ENCODE measurements around the gene MRPL3.
A peak's percentile ranks its signal among the peaks of the same experiment; 100 is the strongest.

MRPL3 gene

DNA sequence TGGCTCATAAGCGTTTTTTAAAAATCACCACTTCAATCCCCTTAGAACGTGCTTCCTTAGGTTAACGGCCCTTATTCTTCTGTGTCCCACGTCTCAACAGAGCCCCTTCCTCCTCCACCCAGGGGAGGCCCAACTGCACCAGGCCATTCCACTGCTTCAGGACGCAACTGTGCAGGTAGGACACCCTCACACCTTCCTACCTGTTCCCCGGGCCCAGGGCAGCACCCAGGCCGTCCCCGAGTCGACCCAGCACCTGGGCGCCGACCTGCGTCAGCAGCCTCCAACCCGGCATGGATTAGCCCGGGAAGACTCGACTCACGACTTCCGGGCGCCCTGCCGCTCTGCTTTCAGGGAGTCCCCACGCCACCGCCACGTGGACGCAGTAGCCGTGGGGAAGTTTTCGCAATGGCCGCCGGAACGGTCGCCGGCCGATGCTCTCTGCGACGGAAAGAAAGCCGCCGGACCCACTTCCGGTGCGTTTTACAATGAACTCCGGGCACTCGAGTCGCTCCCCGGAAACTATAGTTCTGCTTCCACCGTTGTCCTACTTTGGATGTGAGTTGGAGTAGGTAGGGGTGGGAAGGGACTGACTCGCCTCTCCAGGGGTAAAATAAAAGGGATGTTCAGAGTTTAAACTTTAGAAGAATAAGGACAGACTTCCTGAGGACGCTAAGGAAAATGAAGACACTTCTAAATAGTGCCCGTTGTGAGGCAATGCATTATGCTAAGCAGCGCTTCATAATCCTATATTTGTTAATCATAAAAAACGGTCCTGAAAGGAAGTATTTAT, at the start of gene MRPL3:
MRPL3 (minus strand) TSS at position 442 of the 790 bp plus-strand sequence; CDS start at position 292, 150 bp downstream.
- H3K4me1 Mint-ChIP-seq (ENCODE audit: low read depth) = peaks cover 39% of the 10 kb centered on the region
- intact Hi-C loops (cut with micrococcal nuclease) = loop anchor here (2.0 to 10.0 kb wide), 3 partner anchors 116 to 608 kb away; partner anchors contain the start of genes ASTE1, ATP2C1 and NEK11

GRCh38 chr3:131551761-131552160, 49.0 kb upstream of the MRPL3 start:
- peaks cover 4% of the 10 kb centered on the region for H3K27me3 Mint-ChIP-seq
- no peaks in the 10 kb centered on the region for H3K4me1 Mint-ChIP-seq (ENCODE audit: low read depth)
- H3K4me3 Mint-ChIP-seq = no peak overlapping the region
- intact Hi-C loops (cut with micrococcal nuclease) = no loop called here
- H3K9me3 Mint-ChIP-seq = no peaks in the 10 kb centered on the region
- H3K27ac Mint-ChIP-seq = no peak overlapping the region
- H3K36me3 Mint-ChIP-seq (ENCODE audit: low read depth) = no peaks in the 10 kb centered on the region

More for the DNA sequence above, at the start of gene MRPL3:
- no peaks in the 10 kb centered on the region for H3K9me3 Mint-ChIP-seq
- peak within 1 kb of the TSS; percentile 100 for H3K4me3 Mint-ChIP-seq
- H3K27me3 Mint-ChIP-seq = no peaks in the 10 kb centered on the region
- H3K27ac Mint-ChIP-seq = peak within 1 kb of the TSS; percentile 99
- H3K36me3 Mint-ChIP-seq (ENCODE audit: low read depth) = peaks cover 44% of the 10 kb centered on the region

DNA sequence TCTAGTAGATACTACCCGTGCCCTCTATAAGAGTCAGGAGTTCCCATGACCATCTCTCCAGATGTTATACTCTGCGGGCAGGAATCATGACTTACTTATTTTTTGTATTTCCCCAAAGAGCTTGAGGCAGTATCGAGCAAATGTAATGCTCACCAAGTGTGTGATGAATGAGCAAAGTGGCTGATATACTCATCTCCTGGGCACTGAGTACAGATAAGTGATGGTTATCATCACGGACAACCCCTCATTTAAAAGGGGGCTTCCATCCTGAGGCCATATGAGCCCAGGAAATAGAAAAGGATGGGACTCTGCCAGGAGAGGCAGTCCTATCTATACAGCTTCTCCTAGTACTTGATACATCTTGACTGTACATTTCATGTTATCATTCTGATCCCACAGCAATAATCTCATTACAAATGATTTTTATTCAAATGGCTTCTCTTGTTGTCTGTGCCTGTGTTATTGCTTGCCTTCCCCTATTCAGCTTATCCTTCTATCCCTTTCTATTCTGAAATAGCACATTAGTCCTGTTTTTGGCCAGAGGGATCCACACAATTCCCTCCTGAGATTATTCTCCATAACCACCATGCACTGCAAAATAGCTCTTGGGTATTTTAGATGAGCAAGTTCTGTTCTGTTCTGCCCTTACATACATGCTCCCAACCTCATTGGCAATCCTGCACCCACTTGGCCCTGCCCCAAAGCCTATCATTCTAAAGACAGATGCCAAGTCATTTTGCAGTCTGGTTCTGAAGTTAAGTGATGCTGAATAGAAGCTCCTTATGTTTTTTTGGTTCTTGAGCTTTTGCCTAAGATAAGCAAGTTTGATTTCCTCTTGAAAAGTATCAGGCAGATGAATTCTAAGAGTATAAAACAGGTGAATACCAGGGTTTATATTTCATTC, 48.0 kb upstream of the MRPL3 start:
- intact Hi-C loops (cut with micrococcal nuclease) = no loop called here
- Mint-ChIP-seq H3K27ac (no peak overlapping the region), H3K4me1 (ENCODE audit: low read depth) (no peaks in the 10 kb centered on the region)

GRCh38 chr3:131549340-131549739, 46.6 kb upstream of the MRPL3 start:
- no peaks in the 10 kb centered on the region for H3K4me1 Mint-ChIP-seq (ENCODE audit: low read depth)
- H3K9me3 Mint-ChIP-seq = no peaks in the 10 kb centered on the region
- H3K27me3 Mint-ChIP-seq = peaks cover 6% of the 10 kb centered on the region
- no peaks in the 10 kb centered on the region for H3K36me3 Mint-ChIP-seq (ENCODE audit: low read depth)
- no peak overlapping the region for H3K4me3 Mint-ChIP-seq
- intact Hi-C loops (cut with micrococcal nuclease) = no loop called here
- H3K27ac Mint-ChIP-seq = no peak overlapping the region

More for the DNA sequence above, 48.0 kb upstream of the MRPL3 start:
- Mint-ChIP-seq H3K4me3 (no peak overlapping the region), H3K9me3 (no peaks in the 10 kb centered on the region), H3K36me3 (ENCODE audit: low read depth) (no peaks in the 10 kb centered on the region), H3K27me3 (peaks cover 6% of the 10 kb centered on the region)

- Mint-ChIP-seq H3K4me1 (ENCODE audit: low read depth) (no peaks in the 10 kb centered on the region), H3K27ac (no peak overlapping the region), H3K27me3 (peaks cover 4% of the 10 kb centered on the region), H3K9me3 (no peaks in the 10 kb centered on the region), H3K36me3 (ENCODE audit: low read depth) (no peaks in the 10 kb centered on the region), H3K4me3 (no peak overlapping the region)
- intact Hi-C loops (cut with micrococcal nuclease) = no loop called here
These were observed 44.8 kb upstream of the MRPL3 start for GRCh38 chr3:131547585-131547984.

DNA sequence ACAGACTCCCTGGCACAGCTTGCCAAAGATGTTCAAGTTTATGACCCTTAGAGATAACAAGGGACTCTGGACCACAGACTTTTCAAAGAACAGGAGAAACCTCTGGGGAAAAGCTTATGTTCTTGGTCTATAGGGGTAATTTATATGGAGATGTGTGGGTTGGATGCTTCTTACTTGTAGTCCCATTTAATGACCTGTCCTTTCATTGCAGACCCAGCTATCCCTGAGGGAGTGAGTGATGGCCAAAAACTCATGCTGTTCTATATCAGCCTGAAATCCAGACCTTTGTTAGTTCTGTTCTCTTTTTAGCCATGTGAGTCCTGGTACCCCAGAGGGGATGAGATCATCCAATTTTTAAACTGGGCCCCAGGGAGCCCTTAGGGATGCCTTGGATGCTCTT, 43.7 kb upstream of the MRPL3 start:
- Mint-ChIP-seq H3K9me3 (no peaks in the 10 kb centered on the region), H3K4me1 (ENCODE audit: low read depth) (no peaks in the 10 kb centered on the region), H3K27me3 (peaks cover 4% of the 10 kb centered on the region), H3K36me3 (ENCODE audit: low read depth) (no peaks in the 10 kb centered on the region), H3K4me3 (no peak overlapping the region), H3K27ac (no peak overlapping the region)
- intact Hi-C loops (cut with micrococcal nuclease) = no loop called here

DNA sequence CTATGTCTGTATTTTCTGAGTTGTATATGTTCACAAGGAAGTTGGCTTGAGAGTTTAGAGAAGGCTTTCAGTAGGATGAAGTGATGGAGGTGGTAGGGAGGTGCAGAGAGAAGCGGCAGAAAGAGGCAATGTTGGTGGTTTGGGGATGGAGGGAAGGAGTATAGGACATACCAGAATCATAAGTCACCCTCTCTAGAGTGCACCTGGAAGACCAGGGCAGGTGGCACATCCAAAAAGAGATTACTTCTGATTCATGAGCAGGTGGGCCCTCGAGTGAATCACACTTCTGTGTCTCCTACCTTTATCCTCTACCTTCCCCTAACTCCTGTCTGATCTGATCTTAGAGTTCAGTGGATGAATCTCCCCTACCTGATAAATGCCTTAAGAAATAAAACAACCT, 41.8 kb upstream of the MRPL3 start:
- Mint-ChIP-seq H3K36me3 (ENCODE audit: low read depth) (no peaks in the 10 kb centered on the region), H3K9me3 (no peaks in the 10 kb centered on the region), H3K4me3 (no peak overlapping the region), H3K4me1 (ENCODE audit: low read depth) (peaks cover 1% of the 10 kb centered on the region), H3K27ac (no peak overlapping the region), H3K27me3 (peaks cover 2% of the 10 kb centered on the region)
- intact Hi-C loops (cut with micrococcal nuclease) = no loop called here

DNA sequence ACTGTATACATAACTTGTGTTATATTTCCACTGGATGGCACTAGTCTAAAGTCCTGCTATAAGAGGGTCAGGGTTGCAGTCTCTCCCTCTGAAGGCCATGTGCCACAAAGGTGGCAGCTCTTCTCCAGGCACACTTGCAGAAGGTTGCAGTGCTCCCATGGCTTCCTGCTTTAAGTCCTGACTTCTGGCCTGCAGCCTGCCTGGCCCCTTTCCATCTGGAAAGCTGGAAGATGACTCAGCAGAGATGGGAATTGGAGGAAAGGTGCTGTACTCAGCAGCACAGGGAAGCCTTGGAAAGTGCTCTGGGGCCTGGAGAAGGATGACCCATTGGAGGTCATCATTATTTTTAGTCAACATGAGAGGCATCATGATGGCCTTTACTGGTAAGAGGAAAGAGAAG, 40.9 kb upstream of the MRPL3 start:
- Mint-ChIP-seq H3K27ac (no peak overlapping the region), H3K4me3 (no peak overlapping the region), H3K4me1 (ENCODE audit: low read depth) (peaks cover 6% of the 10 kb centered on the region), H3K9me3 (no peaks in the 10 kb centered on the region), H3K27me3 (peaks cover 2% of the 10 kb centered on the region), H3K36me3 (ENCODE audit: low read depth) (no peaks in the 10 kb centered on the region)
- intact Hi-C loops (cut with micrococcal nuclease) = no loop called here

GRCh38 chr3:131541288-131541687, 38.5 kb upstream of the MRPL3 start:
- Mint-ChIP-seq H3K4me1 (ENCODE audit: low read depth) (peaks cover 6% of the 10 kb centered on the region), H3K36me3 (ENCODE audit: low read depth) (no peaks in the 10 kb centered on the region), H3K9me3 (no peaks in the 10 kb centered on the region), H3K27me3 (peaks cover 2% of the 10 kb centered on the region), H3K27ac (no peak overlapping the region), H3K4me3 (no peak overlapping the region)
- intact Hi-C loops (cut with micrococcal nuclease) = no loop called here

GRCh38 chr3:131540821-131541220, 38.0 kb upstream of the MRPL3 start:
- peaks cover 6% of the 10 kb centered on the region for H3K4me1 Mint-ChIP-seq (ENCODE audit: low read depth)
- H3K9me3 Mint-ChIP-seq = no peaks in the 10 kb centered on the region
- no peaks in the 10 kb centered on the region for H3K36me3 Mint-ChIP-seq (ENCODE audit: low read depth)
- H3K4me3 Mint-ChIP-seq = no peak overlapping the region
- H3K27ac Mint-ChIP-seq = no peak overlapping the region
- intact Hi-C loops (cut with micrococcal nuclease) = no loop called here
- peaks cover under 1% of the 10 kb centered on the region for H3K27me3 Mint-ChIP-seq

DNA sequence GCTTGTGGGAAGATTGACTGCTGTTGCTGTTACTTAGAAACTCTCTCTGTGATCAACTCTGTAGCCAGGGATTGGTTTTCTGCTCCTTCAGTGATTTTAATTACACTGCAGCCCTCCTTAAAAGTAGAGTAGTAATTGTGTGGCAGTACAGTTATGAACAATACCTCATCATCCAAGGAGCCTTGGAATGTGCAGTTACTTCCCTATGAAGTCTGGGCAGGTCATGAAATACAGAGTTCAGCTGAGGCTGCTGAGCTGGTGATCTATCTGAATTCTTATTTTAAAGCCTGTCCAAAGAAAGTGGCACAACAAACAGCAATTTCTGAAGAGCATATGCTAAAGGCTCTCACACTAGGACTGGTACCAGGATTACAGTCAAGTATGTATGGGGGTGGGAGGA, 37.4 kb upstream of the MRPL3 start:
- intact Hi-C loops (cut with micrococcal nuclease) = no loop called here
- Mint-ChIP-seq H3K9me3 (no peaks in the 10 kb centered on the region), H3K4me3 (no peak overlapping the region), H3K36me3 (ENCODE audit: low read depth) (no peaks in the 10 kb centered on the region), H3K4me1 (ENCODE audit: low read depth) (peaks cover 6% of the 10 kb centered on the region), H3K27ac (no peak overlapping the region), H3K27me3 (peaks cover 2% of the 10 kb centered on the region)

DNA sequence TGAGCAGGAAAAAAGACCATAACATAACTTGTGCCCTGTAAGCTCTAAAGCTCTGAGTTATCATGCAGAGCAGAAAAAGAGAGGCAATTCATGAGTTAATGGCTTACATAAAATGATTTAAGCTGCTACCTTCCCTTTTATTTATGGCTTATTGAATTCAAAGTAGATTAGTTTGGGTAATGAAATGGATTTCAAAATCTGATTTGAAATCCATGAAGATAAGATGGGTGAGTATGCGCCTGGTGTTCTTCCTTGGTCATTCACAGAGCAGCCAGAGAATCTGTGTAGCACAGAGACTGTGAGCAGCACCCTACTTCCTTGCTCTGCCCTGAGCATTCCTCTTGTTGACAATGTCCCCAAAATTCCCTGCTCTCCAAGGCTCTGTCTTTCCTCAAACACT, 36.2 kb upstream of the MRPL3 start:
- intact Hi-C loops (cut with micrococcal nuclease) = no loop called here
- no peak overlapping the region for H3K4me3 Mint-ChIP-seq
- no peak overlapping the region for H3K27ac Mint-ChIP-seq
- H3K4me1 Mint-ChIP-seq (ENCODE audit: low read depth) = peaks cover 6% of the 10 kb centered on the region
- H3K27me3 Mint-ChIP-seq = peaks cover 2% of the 10 kb centered on the region
- H3K36me3 Mint-ChIP-seq (ENCODE audit: low read depth) = no peaks in the 10 kb centered on the region
- H3K9me3 Mint-ChIP-seq = no peaks in the 10 kb centered on the region

DNA sequence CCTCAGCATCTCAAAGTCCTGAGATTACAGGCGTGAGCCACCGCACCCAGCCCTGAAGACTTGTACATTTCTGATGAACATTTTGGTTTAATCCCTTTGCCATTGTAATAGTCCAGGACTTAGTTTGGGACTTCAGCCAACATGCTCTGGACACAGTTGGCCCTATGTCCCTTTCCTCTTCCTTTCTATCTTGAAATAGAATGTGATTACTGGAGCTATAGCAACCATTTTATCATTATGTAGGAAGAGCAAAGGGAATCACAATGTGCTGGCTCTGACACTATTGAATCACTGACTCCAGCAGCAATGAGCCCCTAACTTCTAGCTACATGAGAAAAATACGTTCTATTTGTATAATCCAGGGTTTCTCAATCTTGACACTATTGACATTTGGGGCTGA, 34.8 kb upstream of the MRPL3 start:
- Mint-ChIP-seq H3K27me3 (peaks cover 4% of the 10 kb centered on the region), H3K4me3 (no peak overlapping the region), H3K9me3 (no peaks in the 10 kb centered on the region), H3K4me1 (ENCODE audit: low read depth) (peaks cover 6% of the 10 kb centered on the region), H3K27ac (no peak overlapping the region), H3K36me3 (ENCODE audit: low read depth) (no peaks in the 10 kb centered on the region)
- intact Hi-C loops (cut with micrococcal nuclease) = no loop called here

DNA sequence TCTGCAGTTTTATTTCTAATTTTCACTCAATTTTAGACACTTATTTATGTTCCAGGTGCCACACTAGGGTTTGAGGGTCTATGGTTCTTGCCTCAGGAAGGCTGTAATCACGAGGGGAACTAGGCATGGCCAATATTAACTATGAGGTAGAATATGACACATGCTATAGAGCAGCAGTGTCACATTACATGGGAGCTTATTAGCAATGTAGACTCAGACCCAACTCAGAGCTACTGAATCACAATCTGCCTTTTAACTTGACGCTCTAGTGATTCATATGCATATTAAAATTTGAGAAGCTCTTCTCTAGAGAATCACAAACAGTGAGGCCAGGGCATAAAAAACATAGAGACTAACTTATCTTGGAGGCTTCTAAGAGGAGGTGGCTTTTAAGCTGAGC, 32.8 kb upstream of the MRPL3 start:
- H3K36me3 Mint-ChIP-seq (ENCODE audit: low read depth) = no peaks in the 10 kb centered on the region
- H3K4me1 Mint-ChIP-seq (ENCODE audit: low read depth) = peaks cover 6% of the 10 kb centered on the region
- intact Hi-C loops (cut with micrococcal nuclease) = no loop called here
- H3K27me3 Mint-ChIP-seq = peaks cover 9% of the 10 kb centered on the region
- no peak overlapping the region for H3K27ac Mint-ChIP-seq
- H3K9me3 Mint-ChIP-seq = no peaks in the 10 kb centered on the region
- H3K4me3 Mint-ChIP-seq = no peak overlapping the region
